ENCODE data around the gene PTPRK. TPM values are rescaled to one million over a fixed set of nuclear protein-coding genes. Genes with fewer than 3 reads are reported as not detected.

PTPRK gene
- total RNA-seq, 4 donors from 2014 or later, result 40.1 to 82.0 (median 57.6) TPM

GRCh38 chr6:128525406-128525805 is 5.0 kb upstream of the PTPRK start:
- H3K9me3 ChIP-seq, result no peaks in the 10 kb centered on the region
- no peak for TF ChIP-seq POLR2AphosphoS5 (IDR thresholded peaks at IDR 0.05)
- TF ChIP-seq EP300 (IDR thresholded peaks at IDR 0.05), result no peak
- TF ChIP-seq POLR2A (IDR thresholded peaks at IDR 0.05), result no peak
- no peak for TF ChIP-seq CTCF (IDR thresholded peaks at IDR 0.05)
- 84% methylated on average over 2 of the region's 2 CpGs for WGBS
- H3K27me3 ChIP-seq, result no peaks in the 10 kb centered on the region
- no peak overlapping the region for H3K27ac ChIP-seq
- no peak overlapping the region for H3K4me3 ChIP-seq
- peaks cover 5% of the 10 kb centered on the region for H3K4me1 ChIP-seq
- DNase-seq (ENCODE audit: low spot score in 2 of 2), result no peak
- H3K36me3 ChIP-seq, result no peaks in the 10 kb centered on the region

- Histone ChIP-seq H3K4me1 (peaks cover 21% of the 10 kb centered on the region), H3K27me3 (no peaks in the 10 kb centered on the region), H3K4me3 (peak overlapping the region; percentile 85), H3K9me3 (no peaks in the 10 kb centered on the region), H3K36me3 (no peaks in the 10 kb centered on the region), H3K27ac (peak overlapping the region; percentile 94)
- DNase-seq (ENCODE audit: low spot score in 2 of 2), result no peak
- WGBS, result 50% methylated on average over 2 of the region's 2 CpGs
- TF ChIP-seq POLR2A (IDR thresholded peaks at IDR 0.05), result no peak
- no peak for TF ChIP-seq POLR2AphosphoS5 (IDR thresholded peaks at IDR 0.05)
- no peak for TF ChIP-seq EP300 (IDR thresholded peaks at IDR 0.05)
- no peak for TF ChIP-seq CTCF (IDR thresholded peaks at IDR 0.05)
These were observed 858 bp upstream of the PTPRK start for GRCh38 chr6:128521282-128521632.

GRCh38 chr6:128519931-128520435 is 416 bp downstream of the PTPRK start:
- 0% methylated on average over 16 of the region's 39 CpGs for WGBS
- peaks cover 29% of the 10 kb centered on the region for H3K4me1 ChIP-seq

GRCh38 chr6:128519132-128519930 is 1.1 kb downstream of the PTPRK start:
- no peaks in the 10 kb centered on the region for H3K27me3 ChIP-seq
- peaks cover 29% of the 10 kb centered on the region for H3K4me1 ChIP-seq
- no peaks in the 10 kb centered on the region for H3K36me3 ChIP-seq
- H3K27ac ChIP-seq, result peak overlapping the region; percentile 94
- peak in 1 of 2 donors; percentile 73 for DNase-seq (ENCODE audit: low spot score in 2 of 2)
- H3K9me3 ChIP-seq, result no peaks in the 10 kb centered on the region
- peak in 1 of 2 donors; percentile 10 for TF ChIP-seq CTCF (IDR thresholded peaks at IDR 0.05)
- TF ChIP-seq POLR2AphosphoS5 (IDR thresholded peaks at IDR 0.05), result no peak
- WGBS, result 0% methylated on average over 34 of the region's 46 CpGs
- H3K4me3 ChIP-seq, result peak overlapping the region; percentile 85

More at GRCh38 chr6:128519931-128520435, 416 bp downstream of the PTPRK start:
- TF ChIP-seq POLR2A (IDR thresholded peaks at IDR 0.05) (no peak), CTCF (IDR thresholded peaks at IDR 0.05) (no peak), POLR2AphosphoS5 (IDR thresholded peaks at IDR 0.05) (no peak), EP300 (IDR thresholded peaks at IDR 0.05) (no peak)
- DNase-seq (ENCODE audit: low spot score in 2 of 2), result peak; percentile 83 to 84
- no peaks in the 10 kb centered on the region for H3K27me3 ChIP-seq
- peak overlapping the region; percentile 85 for H3K4me3 ChIP-seq
- H3K9me3 ChIP-seq, result no peaks in the 10 kb centered on the region
- peak overlapping the region; percentile 94 for H3K27ac ChIP-seq
- H3K36me3 ChIP-seq, result no peaks in the 10 kb centered on the region

GRCh38 chr6:128518434-128519131 is 1.8 kb downstream of the PTPRK start:
- WGBS, result 19% methylated on average over 13 of the region's 21 CpGs

More at GRCh38 chr6:128518434-128519131, 1.8 kb downstream of the PTPRK start:
- no peaks in the 10 kb centered on the region for H3K27me3 ChIP-seq
- H3K9me3 ChIP-seq, result no peaks in the 10 kb centered on the region
- no peak for TF ChIP-seq POLR2AphosphoS5 (IDR thresholded peaks at IDR 0.05)
- no peak for DNase-seq (ENCODE audit: low spot score in 2 of 2)
- H3K4me3 ChIP-seq, result peak overlapping the region; percentile 85
- peak overlapping the region; percentile 94 for H3K27ac ChIP-seq
- no peaks in the 10 kb centered on the region for H3K36me3 ChIP-seq
- peaks cover 29% of the 10 kb centered on the region for H3K4me1 ChIP-seq

Measured in suprapubic skin (tissue), 4 donors.